Thyroid gland (tissue), 4 donors: Measurements from ENCODE around the gene SERTAD4. TPM values are rescaled to one million over a fixed set of nuclear protein-coding genes. Genes with fewer than 3 reads are reported as not detected.
A peak's percentile ranks its signal among the peaks of the same experiment; 100 is the strongest.

Experiments used
- DNase-seq, 2 donors: peaks; one replicate each; pipeline ENCODE4 v3.0.0-alpha.2; 2019
- H3K27ac ChIP-seq, 3 donors: fragments of 200-600 bp; sonication (generic); 1 replicate in 2 of 3; 2 replicates in 1 of 3; pipeline ENCODE4 v1.5.1; 2016 to 2019; ENCODE audit warnings: mild to moderate bottlenecking in 1 of 3, moderate library complexity in 1 of 3
- H3K27me3 ChIP-seq: fragments of 200-600 bp; sonication (generic); one replicate; pipeline ENCODE4 v1.5.1; 2019
- H3K36me3 ChIP-seq, 2 donors: fragments of 200-600 bp; sonication (generic); one replicate each; pipeline ENCODE4 v1.5.1; 2016 to 2019
- H3K4me1 ChIP-seq, 2 donors: fragments of 200-600 bp; sonication (generic); one replicate each; pipeline ENCODE4 v1.5.1; 2017 to 2019
- H3K4me3 ChIP-seq, 3 donors: fragments of 200-600 bp; sonication (generic); replicated peaks in 1 of 3; 1 replicate in 2 of 3; 2 replicates in 1 of 3; pipeline ENCODE4 v1.5.1; 2016; ENCODE audit warnings: mild to moderate bottlenecking in 1 of 3
- H3K9me3 ChIP-seq: fragments of 200-600 bp; sonication (generic); one replicate; pipeline ENCODE4 v1.5.1; 2017
- CTCF ChIP-seq, 6 experiments: fragments of 200-600 bp in 3 of 6; fragments of 450-650 bp in 3 of 6; sonication (generic) in 3 of 6; IDR thresholded peaks; one replicate each; pipeline ENCODE4 v1.5.1; 2016 to 2019; ENCODE audit warnings: antibody characterized with exemption in 6 of 6, mild to moderate bottlenecking in 2 of 6, inconsistent platforms in 1 of 6, moderate library complexity in 1 of 6
- POLR2A ChIP-seq, 2 donors: fragments of 450-650 bp; IDR thresholded peaks; one replicate each; pipeline ENCODE4 v1.6.1; 2017; ENCODE audit warnings: antibody characterized with exemption in 2 of 2, mild to moderate bottlenecking in 2 of 2, moderate library complexity in 1 of 2
- WGBS, 2 donors: methylation state at CpG; one replicate each; pipeline ENCODE4 v1.1.5; 2017; 5-methylcytosine and 5-hydroxymethylcytosine counted together
- intact Hi-C: fragments of 100-400 bp; cut with DNase I; formaldehyde crosslinking; loops from one replicate; pipeline ENCODE4 v1.15.1; 2023
- total RNA-seq, 4 donors: library from RNA; depleted of rRNA; stranded (reverse); fragments of >200 nt; gene quantifications; one replicate each; pipeline ENCODE4 v1.2.3, GENCODE V29; 2016

Gene SERTAD4
- total RNA-seq, 4 donors from 2014 or later: 1.5 to 4.0 (median 3.6) TPM

GRCh38 chr1:210280221-210280620 lies 47.6 kb downstream of the SERTAD4 start:
- intact Hi-C loops: no loop called here
- Histone ChIP-seq H3K27me3 (no peaks in the 10 kb centered on the region), H3K9me3 (no peaks in the 10 kb centered on the region), H3K4me3 (no peak overlapping the region), H3K36me3 (no peaks in the 10 kb centered on the region), H3K27ac (no peak overlapping the region), H3K4me1 (no peaks in the 10 kb centered on the region)
- WGBS, 2 donors: 79 to 85% methylated on average over 5 of the region's 5 CpGs
- DNase-seq: no peak
- TF ChIP-seq POLR2A (IDR thresholded peaks at IDR 0.05): no peak
- no peak for TF ChIP-seq CTCF (IDR thresholded peaks at IDR 0.05)

- Histone ChIP-seq H3K4me1 (peaks cover 9 to 14% of the 10 kb centered on the region in 2 donors), H3K27ac (no peak overlapping the region), H3K36me3 (no peaks in the 10 kb centered on the region), H3K9me3 (no peaks in the 10 kb centered on the region), H3K27me3 (no peaks in the 10 kb centered on the region), H3K4me3 (no peak overlapping the region)
- intact Hi-C loops: no loop called here
- DNase-seq: no peak
- TF ChIP-seq CTCF (IDR thresholded peaks at IDR 0.05) (no peak), POLR2A (IDR thresholded peaks at IDR 0.05) (no peak)
- 77 to 88% methylated on average over 4 of the region's 4 CpGs for WGBS, 2 donors
Measured at GRCh38 chr1:210288116-210288515, 55.5 kb downstream of the SERTAD4 start.

- DNase-seq: no peak
- H3K36me3 ChIP-seq: no peaks in the 10 kb centered on the region
- H3K4me1 ChIP-seq: peaks cover 15 to 17% of the 10 kb centered on the region in 2 donors
- TF ChIP-seq CTCF (IDR thresholded peaks at IDR 0.05): no peak
- no peak for TF ChIP-seq POLR2A (IDR thresholded peaks at IDR 0.05)
- H3K9me3 ChIP-seq: no peaks in the 10 kb centered on the region
- no peak overlapping the region for H3K4me3 ChIP-seq
- WGBS, 2 donors: 88 to 90% methylated on average over 4 of the region's 4 CpGs
- no peaks in the 10 kb centered on the region for H3K27me3 ChIP-seq
- H3K27ac ChIP-seq: no peak overlapping the region
- intact Hi-C loops: no loop called here
Measured at GRCh38 chr1:210289248-210289647, 56.7 kb downstream of the SERTAD4 start.

- TF ChIP-seq CTCF (IDR thresholded peaks at IDR 0.05) (no peak), POLR2A (IDR thresholded peaks at IDR 0.05) (no peak)
- DNase-seq: no peak
- intact Hi-C loops: no loop called here
- Histone ChIP-seq H3K9me3 (no peaks in the 10 kb centered on the region), H3K4me3 (no peak overlapping the region), H3K4me1 (peaks cover 15 to 23% of the 10 kb centered on the region in 2 donors), H3K36me3 (no peaks in the 10 kb centered on the region), H3K27ac (no peak overlapping the region), H3K27me3 (no peaks in the 10 kb centered on the region)
- 64 to 65% methylated on average over 8 of the region's 8 CpGs for WGBS, 2 donors
Measured at GRCh38 chr1:210291081-210291764, 58.6 kb downstream of the SERTAD4 start.

GRCh38 chr1:210291786-210292230 lies 59.2 kb downstream of the SERTAD4 start:
- DNase-seq: peak; percentile 23
- peak overlapping the region; percentile 33 to 75 (median 43) for H3K27ac ChIP-seq
- 31 to 36% methylated on average over 8 to 9 of the region's 9 CpGs for WGBS, 2 donors
- H3K36me3 ChIP-seq: no peaks in the 10 kb centered on the region
- peak overlapping the region in 1 of 3 donors; percentile 29 for H3K4me3 ChIP-seq
- no peaks in the 10 kb centered on the region for H3K9me3 ChIP-seq
- no peaks in the 10 kb centered on the region for H3K27me3 ChIP-seq
- intact Hi-C loops: no loop called here
- H3K4me1 ChIP-seq: peaks cover 15 to 23% of the 10 kb centered on the region in 2 donors
- TF ChIP-seq CTCF (IDR thresholded peaks at IDR 0.05) (no peak), POLR2A (IDR thresholded peaks at IDR 0.05) (no peak)
